Endothelial cell of hepatic sinusoid (primary cell): ENCODE results near the gene OLFML1.

Experiments
- in situ Hi-C: cut with HindIII; loops from 2 replicates; pipeline ENCODE4 v1.10.0; 2017; ENCODE audit warnings: low sequenced_read_pairs

Gene OLFML1

DNA sequence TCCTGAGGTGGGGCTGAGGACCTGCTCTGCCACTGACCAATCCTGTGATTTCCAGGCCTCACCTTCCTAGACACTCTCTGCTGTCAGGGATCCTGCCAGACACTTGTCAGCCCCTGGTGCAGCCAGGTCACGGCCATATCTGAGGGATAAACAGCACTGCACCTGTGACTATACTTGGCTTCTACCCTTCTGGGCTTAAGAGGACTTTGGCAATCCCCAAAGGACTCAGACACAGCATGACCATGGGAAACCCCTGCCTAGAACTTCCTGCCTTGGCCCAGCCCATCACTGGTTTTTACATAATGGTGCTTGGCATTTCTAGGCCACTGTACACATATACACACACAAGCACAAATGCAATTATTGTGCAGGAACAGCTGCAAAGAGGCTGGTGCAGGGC, 11.6 kb upstream of the OLFML1 start:
- in situ Hi-C loops, result no loop called here

DNA sequence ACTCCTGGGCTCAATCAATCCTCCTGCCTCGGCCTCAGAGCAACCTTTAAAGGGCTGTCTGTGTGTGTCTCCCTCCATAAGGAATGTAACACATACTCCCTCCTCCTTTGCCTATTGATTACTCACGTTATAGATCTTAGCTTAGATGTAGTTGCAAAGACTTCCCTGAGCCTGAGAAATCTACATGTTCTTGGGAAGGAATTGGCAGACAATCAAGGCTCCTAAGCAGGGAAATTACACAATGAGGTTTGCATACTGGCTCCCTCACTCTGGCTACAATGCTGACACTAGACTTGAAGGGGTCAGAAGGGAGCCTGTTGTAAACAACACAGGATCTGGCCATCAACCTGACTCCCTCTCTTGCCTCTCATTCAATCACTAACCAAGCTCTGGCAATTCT, 5.2 kb upstream of the OLFML1 start:
- in situ Hi-C loops, result no loop called here

GRCh38 chr11:7484131-7484530, 1.2 kb upstream of the OLFML1 start:
- in situ Hi-C loops, result no loop called here

- in situ Hi-C loops, result no loop called here
These were observed 661 bp upstream of the OLFML1 start for GRCh38 chr11:7484645-7485044.

DNA sequence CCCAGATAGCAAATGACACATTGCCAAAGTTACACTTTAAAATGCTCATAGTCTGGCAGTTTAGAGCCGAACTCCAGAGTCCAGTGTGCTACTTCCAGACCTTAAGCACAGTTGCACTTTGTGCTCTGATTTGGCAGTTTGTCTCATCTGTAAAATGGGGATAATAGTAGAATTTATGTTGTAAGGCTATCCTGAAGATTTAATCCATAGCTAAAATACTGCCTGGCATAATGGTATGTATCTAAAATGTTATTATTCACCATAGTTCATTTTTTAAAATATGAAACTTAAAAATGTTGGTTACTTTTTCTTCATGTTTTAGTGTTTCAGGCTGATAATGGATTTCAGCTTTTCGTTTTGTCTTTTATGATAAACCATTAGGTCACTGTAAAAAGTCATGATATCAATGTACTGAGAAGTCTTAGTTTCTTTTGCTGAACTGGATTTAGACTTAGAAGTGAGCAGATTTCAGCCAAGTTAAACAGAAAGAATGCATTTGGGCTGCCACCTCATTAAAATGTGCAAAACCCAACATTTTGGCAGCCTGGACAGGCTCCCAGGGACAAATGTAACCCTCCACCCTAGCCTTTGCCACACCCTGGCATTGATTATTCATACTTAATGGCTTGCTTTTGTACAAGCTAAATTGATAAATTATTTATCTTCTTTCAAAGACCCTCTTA, 933 bp downstream of the OLFML1 start:
- in situ Hi-C loops, result no loop called here

DNA sequence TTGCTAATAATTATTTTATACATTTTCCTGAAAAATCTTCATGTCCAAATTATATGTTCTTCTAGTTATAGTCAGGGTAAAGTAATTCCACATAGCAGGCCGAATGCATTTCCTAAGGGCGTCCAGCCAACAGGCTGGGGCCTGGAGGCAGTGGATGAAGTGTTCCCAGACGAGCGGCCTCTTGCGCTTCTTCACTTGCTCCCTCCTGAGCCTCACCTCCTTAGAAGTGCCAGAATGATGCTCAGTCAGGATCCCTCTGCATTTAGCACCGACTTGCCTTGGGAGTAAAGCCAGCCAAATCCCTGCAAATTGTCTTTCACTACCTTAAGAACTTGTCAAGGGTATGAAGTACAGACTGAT, 1.5 kb downstream of the OLFML1 start:
- in situ Hi-C loops, result no loop called here

GRCh38 chr11:7487360-7487759, 2.1 kb downstream of the OLFML1 start:
- in situ Hi-C loops, result no loop called here

GRCh38 chr11:7488681-7489080, 3.4 kb downstream of the OLFML1 start:
- in situ Hi-C loops, result no loop called here

GRCh38 chr11:7489376-7489775, 4.1 kb downstream of the OLFML1 start:
- in situ Hi-C loops, result no loop called here

DNA sequence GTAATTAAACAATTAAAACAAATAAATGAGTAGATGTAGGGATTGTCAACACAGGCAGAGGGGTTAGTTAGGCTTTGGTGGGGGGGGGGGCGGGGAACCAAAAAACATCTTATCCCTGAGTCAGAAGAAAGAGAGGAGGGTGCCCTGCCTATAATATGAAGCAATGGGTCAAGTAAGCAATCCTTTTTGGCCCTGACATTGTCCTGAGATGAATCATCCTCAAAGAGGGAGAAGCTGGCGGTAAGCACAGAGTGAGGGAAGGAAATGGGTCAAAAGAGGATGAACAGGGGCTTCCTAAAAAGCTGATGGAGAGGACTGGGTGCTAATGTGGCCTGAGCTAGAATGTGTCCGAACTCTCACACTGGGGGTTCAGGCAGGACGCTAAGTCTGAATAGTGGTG, 4.7 kb downstream of the OLFML1 start:
- in situ Hi-C loops, result no loop called here

DNA sequence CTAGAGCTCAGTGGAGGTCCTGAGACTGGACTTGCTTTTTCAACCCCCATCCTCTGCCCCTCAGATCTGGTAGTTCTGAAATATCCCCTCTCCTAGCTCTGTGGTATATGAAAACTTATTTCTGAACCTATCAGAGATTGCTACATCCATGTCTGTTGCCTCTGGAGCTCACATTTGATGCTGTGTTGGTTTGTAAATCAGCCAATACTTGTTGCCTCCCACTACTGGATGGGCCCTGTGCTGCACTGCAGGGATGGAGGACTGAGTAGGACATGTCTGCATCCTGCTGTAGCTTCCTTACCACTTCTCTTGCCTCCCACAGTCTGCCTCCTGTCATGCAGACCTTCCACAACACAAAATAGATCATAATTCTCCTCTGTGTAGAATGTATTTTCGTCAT, 5.2 kb downstream of the OLFML1 start:
- in situ Hi-C loops, result no loop called here

GRCh38 chr11:7492253-7492652, 6.9 kb downstream of the OLFML1 start:
- in situ Hi-C loops, result no loop called here

- in situ Hi-C loops, result no loop called here
These were observed 8.4 kb downstream of the OLFML1 start for GRCh38 chr11:7493670-7494069.

- in situ Hi-C loops, result no loop called here
These were observed 8.9 kb downstream of the OLFML1 start for GRCh38 chr11:7494086-7494745.

DNA sequence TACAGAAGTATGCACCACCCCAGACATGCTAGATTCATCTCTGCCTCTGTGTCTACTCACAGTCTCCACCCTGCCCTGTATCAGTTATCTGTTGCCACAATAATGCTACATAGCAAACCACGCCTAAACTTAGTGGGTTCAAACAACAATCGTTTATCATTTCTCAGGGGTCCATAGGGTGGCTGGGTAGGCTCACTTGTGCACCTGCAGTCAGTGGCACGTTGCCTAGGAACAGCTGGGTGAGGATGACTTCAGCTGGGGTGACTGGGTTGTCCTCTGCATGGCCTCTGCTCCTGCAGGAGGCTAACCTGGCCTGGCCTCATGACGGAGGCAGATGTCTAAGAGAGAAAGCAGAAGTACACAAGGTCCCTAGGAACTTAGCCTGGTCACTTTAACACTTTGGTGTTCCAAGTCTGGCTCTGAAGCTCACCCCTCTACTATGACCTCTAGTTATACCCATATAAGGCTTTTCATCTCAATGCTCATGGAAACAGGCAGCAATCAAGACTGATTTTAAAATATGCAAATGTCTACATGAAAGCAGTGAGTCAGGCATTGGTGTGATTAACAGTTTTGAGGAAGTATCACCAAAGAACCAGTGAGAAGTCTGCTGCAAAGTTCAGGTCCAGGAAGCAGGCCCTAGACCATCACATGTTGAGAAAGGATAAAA, 10.7 kb downstream of the OLFML1 start:
- in situ Hi-C loops, result no loop called here

- in situ Hi-C loops, result no loop called here
These were observed 12.9 kb downstream of the OLFML1 start for GRCh38 chr11:7498193-7498592.

- in situ Hi-C loops, result no loop called here
These were observed 13.8 kb downstream of the OLFML1 start for GRCh38 chr11:7499081-7499480.

DNA sequence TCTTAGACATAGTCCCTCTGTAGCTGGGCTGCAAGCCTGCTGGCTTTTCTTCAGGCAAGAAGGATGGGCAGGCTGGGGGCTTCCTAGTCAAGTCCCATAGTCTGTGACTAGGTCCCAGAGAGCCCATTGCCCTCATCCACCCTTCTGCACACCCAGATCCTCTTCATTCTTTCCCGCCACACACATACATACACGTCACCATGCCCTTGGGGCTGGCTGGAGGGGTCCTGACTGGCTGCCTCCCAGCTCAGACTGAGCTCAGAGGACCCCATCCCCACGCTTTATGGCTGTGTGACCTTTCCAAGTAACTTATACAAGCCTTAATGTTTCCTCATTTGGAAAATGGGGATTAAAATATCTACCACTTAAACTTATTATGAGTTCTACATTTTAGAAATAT, 14.9 kb downstream of the OLFML1 start:
- in situ Hi-C loops, result no loop called here

DNA sequence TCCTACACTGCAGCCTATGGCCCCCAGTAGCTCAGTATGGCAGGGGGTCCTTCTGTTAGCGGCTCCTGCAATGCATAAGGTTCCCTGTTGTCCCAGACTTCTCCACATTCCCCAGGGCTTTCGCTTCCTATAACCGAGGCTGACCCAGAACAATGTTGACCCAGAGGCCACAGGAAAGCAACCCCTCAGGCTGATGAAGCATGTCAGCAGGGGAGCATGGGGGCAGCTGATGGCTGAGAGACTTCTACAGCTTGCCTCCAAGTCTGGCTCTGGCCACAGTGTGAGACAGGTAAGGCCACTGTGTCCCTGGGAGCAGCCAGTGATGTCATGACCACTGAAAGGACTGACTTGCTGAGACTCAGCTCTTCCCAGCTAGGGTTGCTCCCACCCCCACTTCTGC, 15.9 kb downstream of the OLFML1 start:
- in situ Hi-C loops, result no loop called here

GRCh38 chr11:7501894-7502293, 16.6 kb downstream of the OLFML1 start:
- in situ Hi-C loops, result no loop called here

- in situ Hi-C loops, result no loop called here
These were observed 20.9 kb downstream of the OLFML1 start for GRCh38 chr11:7506243-7506642.

GRCh38 chr11:7508087-7508486, 22.8 kb downstream of the OLFML1 start:
- in situ Hi-C loops, result no loop called here
